BLaER1 treated with 17β-estradiol and CSF1 and Interleukin-3, amounts not matched to agents 10 nM and 100 nM (cell line): ENCODE results near the gene PARP11.

Source experiments
- H3K27ac ChIP-seq, 11 experiments: shearing (Covaris generic); formaldehyde crosslinking; 2 replicates each; pipeline ENCODE4 v1.8.1; 2022
- H3K27me3 ChIP-seq, 11 experiments: shearing (Covaris generic); formaldehyde crosslinking; 2 replicates each; pipeline ENCODE4 v1.8.1; 2022
- H3K36me3 ChIP-seq, 11 experiments: shearing (Covaris generic); formaldehyde crosslinking; 2 replicates each; pipeline ENCODE4 v1.8.1; 2022
- H3K4me1 ChIP-seq, 10 experiments: shearing (Covaris generic); formaldehyde crosslinking; 2 replicates each; pipeline ENCODE4 v1.8.1; 2022
- H3K4me2 ChIP-seq, 11 experiments: shearing (Covaris generic); formaldehyde crosslinking; 2 replicates each; pipeline ENCODE4 v1.8.1; 2022
- H3K4me3 ChIP-seq, 10 experiments: shearing (Covaris generic); formaldehyde crosslinking; 2 replicates each; pipeline ENCODE4 v1.8.1; 2022
- H3K9ac ChIP-seq, 11 experiments: shearing (Covaris generic); formaldehyde crosslinking; 2 replicates each; pipeline ENCODE4 v1.8.1; 2022
- H3K9me3 ChIP-seq, 11 experiments: shearing (Covaris generic); formaldehyde crosslinking; replicated peaks in 1 of 11; 2 replicates each; pipeline ENCODE4 v1.8.1; 2022
- H4K20me1 ChIP-seq, 11 experiments: shearing (Covaris generic); formaldehyde crosslinking; 2 replicates each; pipeline ENCODE4 v1.8.1; 2022
- Cebpa-rat ChIP-seq, 11 experiments: shearing (Covaris generic); IDR thresholded peaks; 2 replicates each; pipeline ENCODE4 v1.8.1; 2022

Gene PARP11

DNA sequence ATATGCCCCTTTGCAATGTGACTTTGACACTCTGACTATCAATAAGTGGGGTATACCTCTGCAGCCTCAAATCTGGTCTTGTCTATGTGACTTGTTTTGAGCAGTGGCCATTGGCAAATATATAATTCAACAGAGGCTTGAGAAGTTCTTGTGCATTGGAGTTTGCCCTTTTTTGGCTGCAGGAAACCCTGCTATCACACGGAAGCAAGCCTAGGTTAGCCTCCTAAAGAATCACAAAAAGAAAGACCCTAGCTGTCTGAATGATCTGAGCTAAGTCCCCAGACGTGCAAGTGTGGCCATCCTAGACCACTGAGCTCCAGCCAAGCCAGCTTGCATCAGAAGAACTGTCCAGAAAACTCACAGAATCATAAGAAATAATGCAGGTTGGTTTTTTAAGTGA lies 31.8 kb upstream of the PARP11 start:
- Histone ChIP-seq H3K9ac (no peak overlapping the region), H4K20me1 (no peaks in the 10 kb centered on the region), H3K27me3 (no peaks in the 10 kb centered on the region), H3K4me2 (no peak overlapping the region), H3K9me3 (peaks cover 0 to 14% (median 6%) of the 10 kb centered on the region in 11 experiments; a peak in 18 of 22 replicates), H3K36me3 (no peaks in the 10 kb centered on the region), H3K4me3 (no peak overlapping the region), H3K4me1 (peaks cover 0 to 26% (median 9%) of the 10 kb centered on the region in 10 experiments; a peak in 14 of 20 replicates), H3K27ac (no peak overlapping the region)
- no peak for TF ChIP-seq Cebpa-rat (IDR thresholded peaks at IDR 0.05)

- Histone ChIP-seq H3K4me2 (no peak overlapping the region), H3K9me3 (no peaks in the 10 kb centered on the region), H3K27me3 (no peaks in the 10 kb centered on the region), H3K9ac (no peak overlapping the region), H3K27ac (no peak overlapping the region), H3K4me1 (peaks cover 0 to 39% (median 10%) of the 10 kb centered on the region in 10 experiments; a peak in 14 of 20 replicates), H3K4me3 (no peak overlapping the region), H3K36me3 (no peaks in the 10 kb centered on the region), H4K20me1 (no peaks in the 10 kb centered on the region)
- TF ChIP-seq Cebpa-rat (IDR thresholded peaks at IDR 0.05) = no peak
Measured at GRCh38 chr12:3902921-3903320, 29.7 kb upstream of the PARP11 start.

- no peaks in the 10 kb centered on the region for H3K9me3 ChIP-seq
- no peak for TF ChIP-seq Cebpa-rat (IDR thresholded peaks at IDR 0.05)
- no peak overlapping the region for H3K27ac ChIP-seq
- H3K9ac ChIP-seq = no peak overlapping the region
- H3K36me3 ChIP-seq = no peaks in the 10 kb centered on the region
- no peaks in the 10 kb centered on the region for H3K27me3 ChIP-seq
- H3K4me1 ChIP-seq = peaks cover 8 to 43% (median 13%) of the 10 kb centered on the region in 10 experiments; a peak in 17 of 20 replicates
- no peak overlapping the region for H3K4me3 ChIP-seq
- no peaks in the 10 kb centered on the region for H4K20me1 ChIP-seq
- H3K4me2 ChIP-seq = no peak overlapping the region
Measured at GRCh38 chr12:3901116-3901515, 27.9 kb upstream of the PARP11 start.

GRCh38 chr12:3898756-3899155 lies 25.6 kb upstream of the PARP11 start:
- peaks cover 8 to 63% (median 13%) of the 10 kb centered on the region in 10 experiments; a peak in 17 of 20 replicates for H3K4me1 ChIP-seq
- no peak overlapping the region for H3K9ac ChIP-seq
- no peaks in the 10 kb centered on the region for H3K36me3 ChIP-seq
- H3K9me3 ChIP-seq = no peaks in the 10 kb centered on the region
- no peak for TF ChIP-seq Cebpa-rat (IDR thresholded peaks at IDR 0.05)
- no peaks in the 10 kb centered on the region for H3K27me3 ChIP-seq
- H3K4me3 ChIP-seq = no peak overlapping the region
- H4K20me1 ChIP-seq = no peaks in the 10 kb centered on the region
- H3K27ac ChIP-seq = peak overlapping the region in 3 of 11 experiments; percentile 77 to 87 (median 86); a peak in 5 of 22 replicates
- H3K4me2 ChIP-seq = peak overlapping the region in 3 of 11 experiments; percentile 74 to 84 (median 80); a peak in 5 of 22 replicates

GRCh38 chr12:3897371-3897971 lies 24.3 kb upstream of the PARP11 start:
- Histone ChIP-seq H3K27me3 (no peaks in the 10 kb centered on the region), H3K36me3 (no peaks in the 10 kb centered on the region), H3K4me3 (0 out of 20 replicates have a peak overlapping the region, but pooled peaks of 1 of the 10 experiments have one; percentile 0), H3K9me3 (no peaks in the 10 kb centered on the region), H4K20me1 (no peaks in the 10 kb centered on the region), H3K9ac (peak overlapping the region in 3 of 11 experiments; percentile 54 to 71 (median 70); a peak in 6 of 22 replicates), H3K4me2 (peak overlapping the region; percentile 27 to 84 (median 53); a peak in 20 of 22 replicates), H3K4me1 (peaks cover 8 to 70% (median 13%) of the 10 kb centered on the region in 10 experiments; a peak in 17 of 20 replicates), H3K27ac (peak overlapping the region in 4 of 11 experiments; percentile 27 to 87 (median 82); a peak in 7 of 22 replicates)
- no peak for TF ChIP-seq Cebpa-rat (IDR thresholded peaks at IDR 0.05)

DNA sequence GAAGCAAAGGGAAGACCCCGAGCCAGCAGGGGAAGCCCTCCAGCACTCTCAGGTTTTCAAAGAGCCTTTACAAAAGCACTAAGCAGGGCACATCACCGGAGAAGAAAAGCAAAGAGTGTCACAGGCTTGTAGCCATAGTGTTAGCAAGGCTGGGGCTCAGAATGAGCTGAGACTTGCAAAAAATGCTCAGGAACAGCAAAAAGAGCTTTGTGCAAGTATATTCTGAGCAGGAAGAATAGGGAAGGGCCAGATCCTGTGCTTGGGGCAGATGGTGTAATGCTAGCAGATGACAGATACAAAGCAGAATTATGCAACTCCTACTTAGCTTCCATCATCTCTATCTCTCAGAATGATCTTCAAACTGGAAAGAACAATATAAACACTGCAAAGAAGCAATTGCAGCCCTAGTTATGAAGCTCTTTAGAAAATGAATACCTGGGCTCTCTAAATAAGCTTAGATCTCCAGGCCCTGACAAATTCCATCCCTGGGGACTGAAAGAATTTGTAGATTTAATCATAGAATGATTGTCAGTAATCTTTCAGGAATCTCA lies 23.7 kb upstream of the PARP11 start:
- no peaks in the 10 kb centered on the region for H3K36me3 ChIP-seq
- peak overlapping the region in 4 of 11 experiments; percentile 27 to 87 (median 82); a peak in 6 of 22 replicates for H3K27ac ChIP-seq
- peak overlapping the region in 3 of 11 experiments; percentile 54 to 71 (median 71); a peak in 6 of 22 replicates for H3K9ac ChIP-seq
- H3K4me2 ChIP-seq = peak overlapping the region; percentile 27 to 84 (median 53); a peak in 18 of 22 replicates
- H3K27me3 ChIP-seq = no peaks in the 10 kb centered on the region
- H3K4me1 ChIP-seq = peaks cover 8 to 74% (median 13%) of the 10 kb centered on the region in 10 experiments; a peak in 17 of 20 replicates
- no peaks in the 10 kb centered on the region for H4K20me1 ChIP-seq
- peak in 3 of 11 experiments; percentile 62 to 81 (median 72); a peak in 4 of 22 replicates for TF ChIP-seq Cebpa-rat (IDR thresholded peaks at IDR 0.05)
- H3K4me3 ChIP-seq = 0 out of 20 replicates have a peak overlapping the region, but pooled peaks of 1 of the 10 experiments have one; percentile 0
- H3K9me3 ChIP-seq = no peaks in the 10 kb centered on the region

DNA sequence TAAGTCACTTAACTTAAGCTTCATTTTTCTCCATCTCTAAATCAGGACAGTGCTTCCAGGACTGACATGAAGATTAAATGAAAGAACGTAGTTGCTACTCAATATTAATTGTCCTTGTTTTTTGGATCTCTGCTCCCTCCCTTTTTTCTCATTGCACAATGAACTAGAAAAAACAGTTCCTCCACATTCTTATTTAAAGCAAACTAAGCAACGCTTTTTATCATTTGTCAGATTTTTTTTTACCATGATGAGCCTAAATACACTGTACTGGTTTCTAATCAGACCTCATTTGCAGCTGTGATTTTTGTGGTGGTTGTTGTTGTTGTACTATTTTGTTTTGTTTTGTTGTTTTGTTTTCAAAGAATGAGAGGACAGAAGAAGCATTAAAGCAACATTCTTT lies 23.2 kb upstream of the PARP11 start:
- Histone ChIP-seq H3K4me3 (no peak overlapping the region), H4K20me1 (no peaks in the 10 kb centered on the region), H3K36me3 (no peaks in the 10 kb centered on the region), H3K27me3 (no peaks in the 10 kb centered on the region), H3K4me2 (peak overlapping the region in 3 of 11 experiments; percentile 74 to 81 (median 80); a peak in 6 of 22 replicates), H3K9me3 (no peaks in the 10 kb centered on the region), H3K27ac (peak overlapping the region in 3 of 11 experiments; percentile 77 to 87 (median 86); a peak in 6 of 22 replicates), H3K9ac (peak overlapping the region in 3 of 11 experiments; percentile 52 to 71 (median 71); a peak in 5 of 22 replicates), H3K4me1 (peaks cover 8 to 74% (median 13%) of the 10 kb centered on the region in 10 experiments; a peak in 17 of 20 replicates)
- no peak for TF ChIP-seq Cebpa-rat (IDR thresholded peaks at IDR 0.05)

DNA sequence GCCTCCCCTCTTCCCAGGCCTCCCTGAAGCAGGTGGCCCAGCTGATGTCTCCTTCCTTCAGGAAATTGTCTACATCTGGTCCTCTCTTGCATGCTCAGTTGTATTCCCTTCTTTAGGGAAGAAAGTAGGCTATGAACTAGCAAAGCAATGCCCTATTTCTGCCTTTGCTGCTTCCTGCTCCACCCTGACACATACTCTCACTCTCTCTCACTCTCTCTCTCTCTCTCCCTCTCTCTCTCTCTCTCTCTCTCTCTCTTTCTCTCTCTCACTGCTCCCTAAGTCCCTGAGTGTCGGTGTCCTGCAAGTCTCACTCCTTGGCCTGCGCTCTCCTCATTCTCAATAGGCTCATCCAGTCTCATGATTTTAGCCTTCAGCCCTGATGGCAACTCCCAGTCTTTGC lies 19.4 kb upstream of the PARP11 start:
- Histone ChIP-seq H3K27ac (no peak overlapping the region), H3K9ac (no peak overlapping the region), H3K27me3 (no peaks in the 10 kb centered on the region; a peak in 1 of 22 replicates), H3K4me2 (peak overlapping the region in 3 of 11 experiments; percentile 12 to 70 (median 43); a peak in 4 of 22 replicates), H3K9me3 (no peaks in the 10 kb centered on the region), H4K20me1 (no peaks in the 10 kb centered on the region), H3K4me3 (no peak overlapping the region), H3K4me1 (peaks cover 6 to 53% (median 10%) of the 10 kb centered on the region in 10 experiments; a peak in 17 of 20 replicates), H3K36me3 (no peaks in the 10 kb centered on the region)
- TF ChIP-seq Cebpa-rat (IDR thresholded peaks at IDR 0.05) = no peak

- Histone ChIP-seq H3K4me3 (no peak overlapping the region), H3K36me3 (no peaks in the 10 kb centered on the region), H4K20me1 (no peaks in the 10 kb centered on the region), H3K9ac (no peak overlapping the region), H3K27me3 (no peaks in the 10 kb centered on the region; a peak in 1 of 22 replicates), H3K9me3 (no peaks in the 10 kb centered on the region), H3K4me2 (no peak overlapping the region), H3K4me1 (peaks cover 0 to 39% (median 0%) of the 10 kb centered on the region in 10 experiments; a peak in 5 of 20 replicates), H3K27ac (no peak overlapping the region)
- no peak for TF ChIP-seq Cebpa-rat (IDR thresholded peaks at IDR 0.05)
Measured at GRCh38 chr12:3891201-3891600, 18.0 kb upstream of the PARP11 start.
